ENCODE data around the gene BSG. TPM values are rescaled to one million over a fixed set of nuclear protein-coding genes. Genes with fewer than 3 reads are reported as not detected.
"Not testable (repeated sequence)": the region's sequence is repeated elsewhere in the genome, so short reads cannot be mapped to it uniquely, and the experiment has no call there.

BSG gene
- total RNA-seq, 4 donors from 2014 or later, result 305 to 380 (median 364) TPM

DNA sequence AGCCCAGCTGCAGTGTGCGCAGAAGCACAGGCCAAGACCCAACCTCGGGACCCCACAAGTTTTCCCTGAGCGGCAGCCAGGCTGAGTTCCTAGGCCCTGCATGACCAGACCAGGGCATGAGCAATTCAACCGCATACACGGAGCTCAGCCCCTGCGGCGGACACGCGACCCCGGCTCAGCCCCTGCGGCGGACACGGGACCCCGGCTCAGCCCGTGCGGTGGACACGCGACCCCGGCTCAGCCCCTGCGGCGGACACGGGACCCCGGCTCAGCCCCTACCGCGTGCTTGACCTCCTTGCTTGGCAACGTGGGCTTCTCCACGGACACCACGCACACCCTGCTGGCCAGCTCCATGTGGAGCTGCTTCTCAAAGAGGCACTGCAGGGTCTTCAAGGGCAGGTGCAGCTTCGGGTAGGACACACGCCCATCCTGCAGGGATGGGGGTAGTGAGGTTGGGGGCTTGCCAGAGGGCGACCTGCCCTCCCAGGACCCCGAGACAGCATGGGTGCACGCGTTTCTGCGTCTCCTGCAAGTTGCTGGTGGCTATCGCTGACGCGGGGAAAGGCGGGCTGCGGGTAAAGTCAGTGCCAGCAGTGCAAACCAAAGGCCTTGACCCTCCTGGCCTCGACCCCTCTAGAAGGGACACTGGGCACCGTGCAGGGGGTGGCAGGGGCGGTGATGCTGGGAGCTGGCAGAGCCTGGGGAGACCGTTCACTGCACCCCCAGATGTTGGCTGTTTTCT, 51.0 kb downstream of the BSG start:
- DNase-seq (no peak), ATAC-seq (no peak)
- no peaks in the 10 kb centered on the region for H3K27me3 ChIP-seq
- H3K4me1 ChIP-seq, result no peaks in the 10 kb centered on the region
- no peak overlapping the region for H3K4me3 ChIP-seq
- in situ Hi-C loops (cut with MboI; ENCODE audit: low sequenced_read_pairs in 4 of 4), result no loop called here
- intact Hi-C loops (cut with DNase I; ENCODE audit: low total_unique reads), result no loop called here
- TF ChIP-seq POLR2A (IDR thresholded peaks at IDR 0.05), result no peak
- no peaks in the 10 kb centered on the region for H3K9me3 ChIP-seq
- peak overlapping the region; percentile 24 to 55 (median 32) for H3K27ac ChIP-seq
- H3K36me3 ChIP-seq, result peaks cover 0 to 69% of the 10 kb centered on the region in 2 donors

DNA sequence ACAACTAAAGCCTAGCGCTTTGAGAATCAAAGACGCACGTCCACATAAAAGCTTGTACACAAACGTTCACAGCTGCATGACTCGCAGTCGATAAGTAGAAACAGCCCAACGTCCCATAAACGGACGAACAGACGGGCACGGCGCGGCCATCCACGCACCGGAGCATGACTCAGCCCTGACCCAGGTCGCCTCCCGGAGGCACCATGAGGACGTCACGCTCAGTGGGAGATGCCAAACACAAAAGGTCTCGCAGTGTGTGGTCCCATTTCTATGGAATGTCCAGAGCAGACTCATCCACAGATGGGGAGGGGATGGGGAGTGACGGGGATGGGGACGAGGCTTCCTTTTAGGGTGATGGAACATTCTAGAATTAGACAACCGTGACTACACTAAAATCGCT, 51.6 kb downstream of the BSG start:
- ATAC-seq (peak; percentile 36 to 56), DNase-seq (no peak)
- Histone ChIP-seq H3K4me1 (no peaks in the 10 kb centered on the region), H3K36me3 (peaks cover 0 to 69% of the 10 kb centered on the region in 2 donors), H3K27ac (peak overlapping the region in 3 of 4 donors; percentile 56 to 68 (median 59)), H3K9me3 (no peaks in the 10 kb centered on the region), H3K27me3 (no peaks in the 10 kb centered on the region), H3K4me3 (no peak overlapping the region)
- in situ Hi-C loops (cut with MboI; ENCODE audit: low sequenced_read_pairs in 4 of 4), result no loop called here
- intact Hi-C loops (cut with DNase I; ENCODE audit: low total_unique reads), result no loop called here
- no peak for TF ChIP-seq POLR2A (IDR thresholded peaks at IDR 0.05)
- TF ChIP-seq, protein P1, sequence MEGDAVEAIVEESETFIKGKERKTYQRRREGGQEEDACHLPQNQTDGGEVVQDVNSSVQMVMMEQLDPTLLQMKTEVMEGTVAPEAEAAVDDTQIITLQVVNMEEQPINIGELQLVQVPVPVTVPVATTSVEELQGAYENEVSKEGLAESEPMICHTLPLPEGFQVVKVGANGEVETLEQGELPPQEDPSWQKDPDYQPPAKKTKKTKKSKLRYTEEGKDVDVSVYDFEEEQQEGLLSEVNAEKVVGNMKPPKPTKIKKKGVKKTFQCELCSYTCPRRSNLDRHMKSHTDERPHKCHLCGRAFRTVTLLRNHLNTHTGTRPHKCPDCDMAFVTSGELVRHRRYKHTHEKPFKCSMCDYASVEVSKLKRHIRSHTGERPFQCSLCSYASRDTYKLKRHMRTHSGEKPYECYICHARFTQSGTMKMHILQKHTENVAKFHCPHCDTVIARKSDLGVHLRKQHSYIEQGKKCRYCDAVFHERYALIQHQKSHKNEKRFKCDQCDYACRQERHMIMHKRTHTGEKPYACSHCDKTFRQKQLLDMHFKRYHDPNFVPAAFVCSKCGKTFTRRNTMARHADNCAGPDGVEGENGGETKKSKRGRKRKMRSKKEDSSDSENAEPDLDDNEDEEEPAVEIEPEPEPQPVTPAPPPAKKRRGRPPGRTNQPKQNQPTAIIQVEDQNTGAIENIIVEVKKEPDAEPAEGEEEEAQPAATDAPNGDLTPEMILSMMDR (IDR thresholded peaks at IDR 0.05 in 4 of 5, conservative IDR thresholded peaks at IDR 0.05 in 1 of 5), result no peak

GRCh38 chr19:624433-625109, 52.2 kb downstream of the BSG start:
- Histone ChIP-seq H3K27me3 (no peaks in the 10 kb centered on the region), H3K9me3 (no peaks in the 10 kb centered on the region), H3K4me3 (no peak overlapping the region), H3K27ac (peak overlapping the region; percentile 0 to 68 (median 58)), H3K4me1 (no peaks in the 10 kb centered on the region), H3K36me3 (peaks cover 0 to 68% of the 10 kb centered on the region in 2 donors)
- ATAC-seq (no peak), DNase-seq (no peak)
- intact Hi-C loops (cut with DNase I; ENCODE audit: low total_unique reads) (no loop called here), in situ Hi-C loops (cut with MboI; ENCODE audit: low sequenced_read_pairs in 4 of 4) (no loop called here)
- TF ChIP-seq, protein P1 (IDR thresholded peaks at IDR 0.05 in 4 of 5, conservative IDR thresholded peaks at IDR 0.05 in 1 of 5), result no peak
- TF ChIP-seq POLR2A (IDR thresholded peaks at IDR 0.05), result no peak

GRCh38 chr19:625257-625656, 52.9 kb downstream of the BSG start:
- H3K4me1 ChIP-seq, result peaks cover 0 to 2% of the 10 kb centered on the region in 2 donors
- H3K27ac ChIP-seq, result no peak overlapping the region
- ATAC-seq (no peak), DNase-seq (no peak)
- H3K4me3 ChIP-seq, result no peak overlapping the region
- H3K36me3 ChIP-seq, result peaks cover 0 to 63% of the 10 kb centered on the region in 2 donors
- intact Hi-C loops (cut with DNase I; ENCODE audit: low total_unique reads), result no loop called here
- TF ChIP-seq POLR2A (IDR thresholded peaks at IDR 0.05), result no peak
- TF ChIP-seq, protein P1 (IDR thresholded peaks at IDR 0.05 in 4 of 5, conservative IDR thresholded peaks at IDR 0.05 in 1 of 5), result no peak
- H3K27me3 ChIP-seq, result no peaks in the 10 kb centered on the region
- in situ Hi-C loops (cut with MboI; ENCODE audit: low sequenced_read_pairs in 4 of 4), result no loop called here
- no peaks in the 10 kb centered on the region for H3K9me3 ChIP-seq

DNA sequence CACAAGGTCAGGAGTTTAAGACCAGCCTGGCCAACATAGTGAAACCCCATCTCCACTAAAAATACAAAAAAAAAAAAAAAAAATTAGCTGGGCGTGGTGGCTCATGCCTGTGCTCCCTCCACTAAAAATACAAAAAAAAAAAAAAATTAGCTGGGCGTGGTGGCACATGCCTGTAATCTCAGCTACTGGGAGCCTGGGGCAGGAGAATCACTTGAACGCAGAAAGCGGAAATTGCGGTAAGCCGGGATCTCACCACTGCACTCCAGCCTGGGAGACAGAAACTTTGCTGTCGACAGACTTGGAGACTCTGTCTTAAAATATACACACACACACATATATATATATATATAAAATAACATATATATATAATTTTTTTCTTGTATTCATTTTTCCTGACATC, 54.2 kb downstream of the BSG start:
- intact Hi-C loops (cut with DNase I; ENCODE audit: low total_unique reads); H3K27me3 ChIP-seq; H3K4me3 ChIP-seq; H3K27ac ChIP-seq; in situ Hi-C loops (cut with MboI; ENCODE audit: low sequenced_read_pairs in 4 of 4); H3K4me1 ChIP-seq; DNase-seq; ATAC-seq; H3K9me3 ChIP-seq: not testable (repeated sequence)
- H3K36me3 ChIP-seq, result peaks cover 0 to 65% of the 10 kb centered on the region in 2 donors
